COLO668 (cell line): ENCODE results near the gene OR52K1.
A peak's percentile ranks its signal among the peaks of the same experiment; 100 is the strongest.
"Not testable (repeated sequence)": the region's sequence is repeated elsewhere in the genome, so short reads cannot be mapped to it uniquely, and the experiment has no call there.

Experiments used
- DNase-seq: peaks from one replicate; lab custom pipeline; 2025; ENCODE audit not compliant: unreplicated experiment; lab: John Stamatoyannopoulos, UW

The OR52K1 gene

DNA sequence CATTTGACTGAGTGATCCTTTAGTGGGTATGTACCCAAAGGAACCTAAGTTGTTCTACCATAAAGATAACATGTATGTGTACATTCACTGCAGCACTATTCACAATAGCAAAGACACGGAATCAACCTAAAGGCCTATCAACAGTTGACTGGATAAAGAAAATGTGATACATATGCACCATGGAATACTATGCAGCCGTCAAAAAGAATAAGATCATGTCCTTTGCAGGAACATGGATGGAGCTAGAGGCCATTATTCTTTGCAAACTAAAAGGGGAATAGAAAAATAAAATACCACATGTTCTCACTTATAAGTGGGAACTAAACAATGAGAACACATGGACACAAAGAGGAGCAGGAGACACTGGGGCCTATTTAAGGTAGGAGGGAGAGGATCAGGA lies 9.0 kb downstream of the OR52K1 start:
- DNase-seq: not testable (repeated sequence)

DNA sequence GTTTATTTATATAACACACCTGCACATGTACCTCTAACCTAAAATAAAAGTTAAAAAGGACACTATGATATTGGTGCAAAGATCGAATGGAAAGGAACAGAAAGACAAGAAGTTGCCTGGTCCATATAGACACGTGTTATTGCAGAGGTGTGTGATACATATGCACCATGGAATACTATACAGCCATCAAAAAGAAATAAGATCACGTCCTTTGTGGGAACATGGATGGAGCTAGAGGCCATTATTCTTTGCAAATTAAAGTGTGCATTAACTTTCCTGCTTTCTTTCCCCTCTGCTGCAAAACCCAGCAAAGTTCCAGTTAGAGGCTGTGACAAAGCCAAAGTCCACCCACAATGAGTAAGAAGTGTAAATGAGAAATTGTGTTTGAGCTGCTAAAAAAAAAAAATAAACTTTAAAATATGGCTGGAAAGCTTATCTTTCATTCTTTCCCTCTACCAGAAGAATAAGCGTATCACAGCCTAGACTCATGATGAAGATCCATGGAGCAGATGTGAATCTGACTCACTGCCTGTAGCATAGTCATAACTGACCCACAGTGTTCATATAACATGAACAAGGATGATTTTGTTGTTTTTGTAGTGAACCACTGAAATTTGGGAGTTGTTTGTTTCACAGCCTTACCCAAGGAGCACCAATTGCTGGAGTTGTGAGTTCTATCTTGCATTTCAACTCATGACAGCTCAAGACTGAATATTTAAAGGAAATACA lies 9.6 kb downstream of the OR52K1 start:
- DNase-seq: no peak

DNA sequence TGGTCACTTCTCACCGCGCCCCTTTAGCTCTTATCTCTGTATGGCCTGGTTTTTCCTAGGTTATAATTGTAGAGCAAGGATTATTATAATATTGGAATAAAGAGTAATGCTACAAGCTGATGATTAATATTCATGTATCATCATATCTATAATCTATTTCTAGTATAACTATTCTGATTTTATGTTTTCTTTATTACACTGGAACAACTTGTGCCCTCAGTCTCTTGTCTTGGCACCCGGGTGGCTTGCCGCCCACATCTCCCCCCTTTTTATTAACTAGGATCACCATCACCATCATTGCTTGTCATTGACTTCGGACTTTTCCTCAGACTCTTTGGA lies 11.0 kb downstream of the OR52K1 start:
- no peak for DNase-seq

DNA sequence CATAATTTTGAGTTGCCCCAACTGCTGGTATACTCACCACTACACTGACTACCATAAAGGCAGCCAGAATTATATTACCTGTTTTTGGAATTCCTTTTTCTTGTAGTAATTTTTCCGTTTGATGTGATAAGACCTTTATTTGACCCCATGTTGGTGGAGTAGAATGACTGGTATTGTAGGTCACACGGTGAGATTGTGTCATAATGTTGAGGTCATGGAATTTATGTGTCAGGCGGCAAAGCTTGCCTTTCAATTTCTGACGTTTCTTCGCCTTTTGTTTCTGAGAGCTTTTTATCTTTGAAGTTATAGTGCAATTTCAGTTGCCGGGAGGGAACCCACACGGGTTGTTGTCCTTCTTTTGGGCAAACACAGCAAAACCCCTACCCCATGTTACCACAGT lies 13.0 kb downstream of the OR52K1 start:
- DNase-seq: no peak

DNA sequence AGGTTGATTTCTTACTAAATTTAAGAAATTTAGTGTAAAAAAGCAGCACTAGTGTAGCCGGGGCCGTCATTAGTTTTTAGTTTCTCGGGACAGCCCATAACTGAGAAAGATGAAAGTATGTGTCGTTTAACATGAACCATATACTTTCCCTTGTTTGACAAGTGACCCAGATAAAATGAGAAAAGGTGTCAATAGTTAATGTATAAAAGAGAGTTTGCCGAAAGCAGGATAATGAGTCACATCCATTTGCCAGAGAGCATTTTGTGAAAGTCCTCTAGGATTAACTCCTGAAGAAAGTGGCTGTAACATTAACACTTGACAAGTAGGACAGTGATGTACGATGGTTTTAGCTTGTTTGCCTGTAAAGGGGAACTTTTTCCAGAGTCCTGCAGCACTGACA lies 13.5 kb downstream of the OR52K1 start:
- DNase-seq: no peak

DNA sequence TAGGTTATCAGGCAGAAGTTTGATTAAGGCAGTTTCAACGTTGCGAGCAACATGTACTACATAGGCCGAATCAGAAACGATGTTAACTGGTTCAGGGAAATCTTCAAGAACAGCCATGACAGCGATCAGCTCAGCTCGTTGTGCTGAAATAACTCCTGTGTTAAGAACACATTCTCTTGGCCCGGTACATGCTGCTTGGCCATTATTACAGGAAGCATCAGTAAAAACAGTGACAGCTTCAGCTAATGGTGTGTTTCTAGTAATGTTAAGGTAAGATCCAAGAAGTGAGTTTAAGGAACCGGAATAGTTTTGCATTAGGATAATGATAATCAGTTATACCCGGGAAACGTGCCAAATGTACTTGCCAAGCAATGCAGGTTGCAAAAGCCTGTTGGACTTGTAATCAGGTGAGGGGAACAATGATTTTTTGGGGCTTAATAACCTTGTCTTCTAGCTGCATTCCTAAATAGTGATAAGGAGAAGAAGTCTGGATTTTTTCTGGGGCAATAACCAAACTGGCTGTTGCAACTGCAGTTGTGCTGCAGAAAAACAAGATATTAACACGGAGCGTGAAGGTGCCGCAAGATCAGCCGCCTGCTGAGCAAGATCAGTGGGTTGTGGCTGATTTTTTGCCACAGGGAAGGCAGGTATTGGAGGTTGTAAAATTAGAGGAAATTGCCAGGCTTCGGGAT lies 14.3 kb downstream of the OR52K1 start:
- no peak for DNase-seq

DNA sequence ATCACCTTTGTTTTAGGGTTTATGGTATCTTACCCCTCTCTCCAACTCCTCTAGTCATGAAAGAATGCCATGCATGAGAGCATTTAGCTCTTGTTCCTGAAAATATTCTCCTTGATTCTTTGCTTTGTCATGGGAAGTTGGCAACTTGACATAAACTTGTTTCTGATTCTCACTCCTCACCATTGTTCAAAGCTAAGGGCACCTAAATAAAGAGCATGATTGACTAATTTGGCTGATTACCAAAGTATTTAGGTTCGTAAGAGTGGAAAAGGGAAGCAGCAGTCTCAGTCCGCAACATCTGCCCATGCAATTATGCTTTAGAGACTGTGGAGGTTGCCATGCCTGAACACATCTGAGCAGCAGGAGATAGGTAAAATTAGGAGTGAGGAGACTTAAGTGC lies 26.4 kb downstream of the OR52K1 start:
- DNase-seq: no peak

DNA sequence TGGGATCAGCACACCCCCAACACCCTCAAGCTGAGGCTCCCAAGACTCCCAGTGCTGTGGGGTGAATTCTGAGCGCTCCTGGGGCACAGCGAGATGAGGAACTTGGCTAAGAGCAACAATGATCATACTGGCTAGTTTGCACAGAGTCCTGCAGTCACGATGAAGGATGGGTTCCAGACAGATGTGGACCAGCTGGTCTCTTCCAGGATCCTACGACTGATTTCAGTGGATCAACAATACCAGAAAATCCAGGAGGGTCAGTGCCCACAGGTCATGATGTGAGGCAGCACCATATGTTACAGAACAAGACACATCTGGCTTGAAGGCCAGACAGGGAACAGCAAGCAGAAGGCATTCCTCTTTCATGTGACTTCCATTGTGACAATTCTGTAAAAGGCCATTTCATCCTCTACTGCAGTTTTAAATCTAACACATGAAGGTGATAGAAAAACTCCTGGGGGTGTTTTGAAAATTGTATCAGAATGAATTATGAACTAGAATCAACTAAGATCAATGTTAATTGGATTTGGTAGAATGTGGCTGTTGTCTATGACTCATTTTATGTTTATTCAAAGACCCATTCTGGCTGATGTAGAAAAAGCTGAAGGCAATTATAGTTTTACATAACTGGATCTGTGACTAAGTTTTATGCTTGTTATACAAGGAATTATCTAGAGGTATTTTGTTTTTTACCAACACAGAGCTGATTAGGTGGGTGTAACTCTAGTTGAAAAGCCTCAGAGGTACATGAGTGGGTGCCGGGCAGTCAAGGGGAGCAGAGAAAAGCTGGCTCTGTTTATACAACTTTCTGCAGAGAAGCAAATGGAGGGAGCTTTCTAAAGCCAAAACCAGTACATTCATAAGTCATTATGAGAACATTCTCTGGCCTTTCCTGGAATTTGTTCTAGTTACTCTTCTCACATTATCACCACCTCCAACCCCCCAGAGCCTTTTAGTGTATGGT lies 29.1 kb downstream of the OR52K1 start:
- no peak for DNase-seq

DNA sequence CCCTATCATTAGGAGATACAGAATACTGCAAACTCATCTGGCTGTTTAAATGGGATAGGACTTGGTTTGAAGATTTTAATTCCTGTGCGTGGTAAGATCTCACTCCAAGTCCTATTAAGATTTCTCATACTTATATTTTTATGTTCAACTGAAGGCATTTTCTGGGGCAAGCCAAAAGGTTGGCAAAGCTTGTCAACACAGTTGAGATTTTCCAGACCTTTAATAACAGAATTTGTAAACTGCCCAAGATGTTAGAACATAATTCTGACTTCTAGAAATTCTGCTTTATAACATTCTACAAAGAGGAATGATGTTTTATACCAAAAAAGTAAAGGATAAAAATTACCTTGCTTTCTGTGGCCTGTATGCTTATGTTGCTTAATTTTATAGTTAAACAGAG lies 31.8 kb downstream of the OR52K1 start:
- DNase-seq: no peak

DNA sequence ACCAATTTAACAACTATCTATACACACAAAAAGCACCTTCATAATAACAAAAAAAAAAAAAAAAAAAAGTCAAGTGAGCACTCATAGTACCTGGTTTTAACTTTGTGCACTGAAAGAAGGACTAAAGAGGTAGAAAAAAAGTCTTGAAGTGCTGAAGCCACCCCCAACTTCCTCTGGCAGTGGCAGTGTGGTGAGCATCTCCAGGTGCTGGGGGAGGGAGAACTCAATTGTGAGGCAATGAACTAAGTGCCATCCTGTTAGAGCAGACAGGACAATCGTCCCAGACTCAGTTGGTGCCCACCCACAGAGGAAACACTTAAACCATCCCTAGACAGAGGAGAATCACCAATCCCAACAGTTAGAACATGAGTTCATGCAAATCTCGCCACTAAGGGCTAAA lies 39.9 kb downstream of the OR52K1 start:
- no peak for DNase-seq

DNA sequence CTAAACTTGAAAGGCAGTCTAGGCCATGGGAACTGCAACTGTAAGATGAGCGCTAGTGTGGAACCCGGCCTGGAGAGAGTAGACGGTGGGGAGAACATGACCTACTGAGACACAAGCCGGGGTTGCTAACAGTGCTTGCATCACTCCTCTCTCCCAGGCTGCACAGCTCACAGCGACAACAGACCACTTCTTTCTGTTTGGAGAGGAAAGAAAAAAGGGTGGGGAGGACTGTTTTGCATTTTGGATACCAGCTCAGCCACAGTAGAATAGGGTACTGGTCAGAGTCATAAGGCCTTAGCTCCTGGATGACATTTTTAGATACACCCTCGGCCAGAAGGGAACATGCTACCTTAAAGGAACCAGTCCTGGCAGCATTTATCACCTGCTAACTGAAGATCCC lies 40.3 kb downstream of the OR52K1 start:
- no peak for DNase-seq

DNA sequence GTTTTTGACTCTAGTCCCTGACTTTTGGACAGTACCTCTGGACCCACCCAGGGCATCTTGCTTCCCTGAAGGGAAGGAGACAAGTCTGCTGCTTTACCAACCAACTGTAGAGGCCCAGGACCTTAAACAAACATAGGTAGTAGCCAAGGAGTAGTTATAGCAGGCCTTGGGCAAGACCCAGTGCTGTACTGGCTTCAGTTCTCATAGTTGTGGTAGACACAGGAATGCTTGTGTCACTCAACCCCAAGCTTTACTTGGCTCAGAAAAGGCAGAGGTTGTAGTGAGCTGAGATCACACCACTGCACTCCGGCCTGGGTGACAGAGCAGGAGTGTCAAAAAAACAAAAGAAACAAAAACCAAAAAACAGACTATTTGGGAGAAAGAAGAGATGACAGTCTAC lies 41.2 kb downstream of the OR52K1 start:
- DNase-seq: no peak

DNA sequence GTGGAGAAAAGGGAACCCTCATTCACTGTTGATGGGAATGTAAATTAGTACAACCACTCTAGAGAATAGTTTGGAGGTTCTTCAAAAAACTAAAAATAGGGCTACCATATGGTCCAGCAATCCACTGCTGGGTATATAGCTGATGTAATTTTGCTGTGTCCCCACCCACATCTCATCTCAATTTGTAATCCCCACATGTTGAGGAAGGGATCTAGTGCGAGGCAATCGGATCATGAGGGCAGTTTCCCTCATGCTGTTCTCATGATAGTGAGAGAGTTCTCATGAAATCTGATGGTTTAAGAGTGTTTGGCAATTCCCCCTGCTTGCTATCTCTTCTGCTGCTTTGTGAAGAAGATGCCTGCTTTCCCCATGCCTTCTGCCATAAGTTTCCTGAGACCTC lies 45.5 kb downstream of the OR52K1 start:
- no peak for DNase-seq

DNA sequence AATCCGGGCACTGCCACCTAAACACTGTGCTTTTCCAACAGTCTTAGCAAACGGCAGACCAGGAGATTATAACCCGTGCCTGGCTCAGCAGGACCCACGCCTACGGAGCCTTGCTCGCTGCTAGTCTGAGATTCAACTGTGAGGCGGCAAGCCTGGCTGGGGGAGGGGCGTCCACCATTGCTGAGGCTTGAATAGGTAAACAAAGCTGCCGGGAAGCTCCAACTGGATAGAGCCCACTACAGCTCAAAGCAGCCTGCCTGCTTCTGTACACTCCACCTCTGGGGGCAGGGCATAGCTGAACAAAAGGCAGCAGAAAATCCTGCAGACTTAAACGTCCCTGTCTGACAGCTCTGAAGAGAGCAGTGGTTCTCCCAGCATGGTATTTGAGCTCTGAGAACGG lies 49.2 kb downstream of the OR52K1 start:
- DNase-seq: peak; percentile 28

DNA sequence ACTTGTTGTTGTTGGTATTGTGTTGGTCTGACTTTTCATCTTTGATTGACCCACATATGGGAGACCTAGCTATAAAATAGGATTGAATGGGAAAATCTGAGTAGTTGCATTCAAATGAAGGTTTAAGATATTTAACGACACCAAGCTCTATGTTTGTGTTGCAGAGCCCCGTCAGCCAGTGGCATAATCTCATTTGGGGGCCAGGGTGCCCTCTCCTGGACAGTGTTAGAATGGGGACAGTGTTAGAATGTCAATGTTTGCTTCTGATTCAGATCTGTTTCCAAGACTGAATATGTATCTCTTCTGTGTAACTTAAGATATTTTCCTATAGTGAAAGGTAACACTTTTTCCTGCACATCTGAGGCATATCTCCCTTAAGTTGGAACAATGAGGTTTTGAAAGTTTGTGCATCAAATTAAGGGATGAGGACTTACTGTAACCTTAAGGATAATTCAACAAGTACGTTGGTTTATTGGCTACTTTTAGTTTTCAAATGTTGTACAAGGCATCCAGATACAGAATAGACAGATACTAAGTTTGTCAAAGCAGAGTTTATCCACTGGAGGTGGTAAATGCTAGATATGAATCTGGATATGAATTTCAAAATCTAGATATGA lies 57.3 kb downstream of the OR52K1 start:
- DNase-seq: peak; percentile 49

DNA sequence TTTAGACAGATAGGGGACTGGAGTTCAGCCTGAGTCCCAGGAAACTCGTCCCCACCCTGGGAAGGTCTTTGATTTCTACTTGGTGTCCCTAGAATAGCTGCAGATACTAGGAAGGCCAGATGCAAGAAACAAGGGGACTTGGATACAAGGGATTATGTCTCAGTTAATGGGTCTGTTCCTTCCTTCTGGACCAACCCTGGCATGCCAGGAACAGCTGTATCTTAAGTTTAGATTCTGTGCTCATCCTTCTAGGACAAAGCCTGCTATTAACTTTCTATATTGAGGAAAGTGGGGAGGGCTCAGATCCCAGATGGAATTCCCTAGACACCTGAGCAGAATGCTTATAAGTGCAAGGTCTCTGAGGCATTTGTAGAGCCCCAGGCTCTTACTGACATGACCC lies 58.6 kb downstream of the OR52K1 start:
- no peak for DNase-seq
